Peyer's patch (tissue), 4 donors: ENCODE data around the gene GABRD. TPM values are rescaled to one million over a fixed set of nuclear protein-coding genes. Genes with fewer than 3 reads are reported as not detected.

Experiments used
- DNase-seq, 3 donors: peaks; one replicate each; pipeline ENCODE4 v3.0.0-alpha.2; 2017 to 2019
- H3K27ac ChIP-seq, 4 donors: fragments of 200-600 bp; sonication (generic); one replicate each; pipeline ENCODE4 v1.5.1; 2016 to 2019
- H3K27me3 ChIP-seq, 2 donors: fragments of 200-600 bp; sonication (generic); one replicate each; pipeline ENCODE4 v1.5.1; 2019
- H3K36me3 ChIP-seq, 3 donors: fragments of 200-600 bp; sonication (generic); one replicate each; pipeline ENCODE4 v1.5.1; 2016 to 2019
- H3K4me1 ChIP-seq, 4 donors: fragments of 200-600 bp; sonication (generic); one replicate each; pipeline ENCODE4 v1.5.1; 2016 to 2019
- H3K4me3 ChIP-seq, 4 donors: fragments of 200-600 bp; sonication (generic); 1 replicate in 3 of 4; 2 replicates in 1 of 4; pipeline ENCODE4 v1.5.1; 2016 to 2019; ENCODE audit warnings: mild to moderate bottlenecking in 1 of 4
- H3K9me3 ChIP-seq, 4 donors: fragments of 200-600 bp; sonication (generic); one replicate each; pipeline ENCODE4 v1.5.1; 2016 to 2019; ENCODE audit warnings: mild to moderate bottlenecking in 1 of 4
- CTCF ChIP-seq, 6 experiments: fragments of 450-650 bp in 4 of 6; fragments of 200-600 bp in 2 of 6; sonication (generic) in 1 of 6; IDR thresholded peaks; one replicate each; pipeline ENCODE4 v1.5.1; 2017 to 2019; ENCODE audit warnings: antibody characterized with exemption in 6 of 6, mild to moderate bottlenecking in 3 of 6, moderate library complexity in 1 of 6
- POLR2A ChIP-seq, 2 donors: fragments of 450-650 bp; IDR thresholded peaks; one replicate each; pipeline ENCODE4 v1.5.1; 2017; ENCODE audit warnings: antibody characterized with exemption in 2 of 2, mild to moderate bottlenecking in 2 of 2, moderate library complexity in 2 of 2
- total RNA-seq, 4 donors: library from RNA; depleted of rRNA; stranded (reverse); fragments of >200 nt; gene quantifications; one replicate each; pipeline ENCODE4 v1.1.0, GENCODE V29; 2016

GABRD gene
- total RNA-seq, 4 donors from 2014 or later, result not detected

- DNase-seq, result no peak
- peaks cover 4 to 18% (median 9%) of the 10 kb centered on the region in 4 donors for H3K4me1 ChIP-seq
- no peak for TF ChIP-seq CTCF (IDR thresholded peaks at IDR 0.05)
- TF ChIP-seq POLR2A (IDR thresholded peaks at IDR 0.05), result no peak
- no peak overlapping the region for H3K27ac ChIP-seq
- H3K36me3 ChIP-seq, result peaks cover 0 to 27% (median 0%) of the 10 kb centered on the region in 3 donors
- H3K27me3 ChIP-seq, result no peaks in the 10 kb centered on the region
- H3K9me3 ChIP-seq, result no peaks in the 10 kb centered on the region
- H3K4me3 ChIP-seq, result no peak overlapping the region
Observed at GRCh38 chr1:2053217-2053616, 34.1 kb downstream of the GABRD start.

GRCh38 chr1:2053784-2054376 is 34.7 kb downstream of the GABRD start:
- DNase-seq, result no peak
- Histone ChIP-seq H3K27me3 (no peaks in the 10 kb centered on the region), H3K4me3 (no peak overlapping the region), H3K9me3 (no peaks in the 10 kb centered on the region), H3K4me1 (peaks cover 3 to 18% (median 6%) of the 10 kb centered on the region in 4 donors), H3K27ac (no peak overlapping the region), H3K36me3 (peaks cover 0 to 31% (median 0%) of the 10 kb centered on the region in 3 donors)
- TF ChIP-seq POLR2A (IDR thresholded peaks at IDR 0.05) (no peak), CTCF (IDR thresholded peaks at IDR 0.05) (no peak)

- peaks cover 0 to 33% (median 0%) of the 10 kb centered on the region in 3 donors for H3K36me3 ChIP-seq
- no peak for TF ChIP-seq CTCF (IDR thresholded peaks at IDR 0.05)
- no peak for TF ChIP-seq POLR2A (IDR thresholded peaks at IDR 0.05)
- peaks cover 0 to 14% (median 3%) of the 10 kb centered on the region in 4 donors for H3K4me1 ChIP-seq
- DNase-seq, result no peak
- H3K4me3 ChIP-seq, result no peak overlapping the region
- H3K27me3 ChIP-seq, result no peaks in the 10 kb centered on the region
- no peaks in the 10 kb centered on the region for H3K9me3 ChIP-seq
- H3K27ac ChIP-seq, result no peak overlapping the region
Observed at GRCh38 chr1:2054560-2054959, 35.4 kb downstream of the GABRD start.

GRCh38 chr1:2055911-2056575 is 36.9 kb downstream of the GABRD start:
- Histone ChIP-seq H3K4me3 (no peak overlapping the region), H3K36me3 (peaks cover 0 to 47% (median 0%) of the 10 kb centered on the region in 3 donors)
- no peak for TF ChIP-seq POLR2A (IDR thresholded peaks at IDR 0.05)
- TF ChIP-seq CTCF (IDR thresholded peaks at IDR 0.05), result no peak

GRCh38 chr1:2056955-2057590 is 37.9 kb downstream of the GABRD start:
- DNase-seq, result no peak
- TF ChIP-seq CTCF (IDR thresholded peaks at IDR 0.05) (no peak), POLR2A (IDR thresholded peaks at IDR 0.05) (no peak)
- H3K4me3 ChIP-seq, result no peak overlapping the region
- no peak overlapping the region for H3K27ac ChIP-seq
- peaks cover 0 to 55% (median 0%) of the 10 kb centered on the region in 3 donors for H3K36me3 ChIP-seq
- H3K4me1 ChIP-seq, result no peaks in the 10 kb centered on the region
- H3K9me3 ChIP-seq, result no peaks in the 10 kb centered on the region
- no peaks in the 10 kb centered on the region for H3K27me3 ChIP-seq

More at GRCh38 chr1:2055911-2056575, 36.9 kb downstream of the GABRD start:
- Histone ChIP-seq H3K4me1 (peaks cover 0 to 3% (median 1%) of the 10 kb centered on the region in 4 donors), H3K27ac (no peak overlapping the region), H3K27me3 (no peaks in the 10 kb centered on the region), H3K9me3 (no peaks in the 10 kb centered on the region)
- no peak for DNase-seq
